Fibroblast of the aortic adventitia (primary cell): ENCODE data around the gene KYNU. TPM values are rescaled to one million over a fixed set of nuclear protein-coding genes. Genes with fewer than 3 reads are reported as not detected.

ENCODE experiments used
- DNase-seq: peaks from one replicate; pipeline ENCODE4 v3.0.0-alpha.2; 2010; ENCODE audit warnings: low read depth
- H3K4me3 ChIP-seq: 2 replicates; pipeline ENCODE4 v1.5.1; 2011; ENCODE audit warnings: low read depth, mild to moderate bottlenecking, control low read depth, low read length, moderate library complexity
- CTCF ChIP-seq: IDR thresholded peaks from 2 replicates; pipeline ENCODE4 v1.5.1; 2011; ENCODE audit warnings: mild to moderate bottlenecking, low read length, control low read depth, inconsistent platforms; ENCODE audit not compliant: insufficient read depth
- total RNA-seq: library from RNA; depleted of rRNA; stranded (reverse); fragments of >200 nt; gene quantifications from 2 replicates; pipeline ENCODE4 v1.2.3, GENCODE V29; 2012; ENCODE audit warnings: low replicate concordance

The KYNU gene
- total RNA-seq, 1 donor, result 1.3 TPM

- no peak overlapping the region for H3K4me3 ChIP-seq
- DNase-seq, result no peak
- TF ChIP-seq CTCF, result no peak
Measured at GRCh38 chr2:142933916-142934315, 56.5 kb downstream of the KYNU start.

- DNase-seq, result no peak
- TF ChIP-seq CTCF, result no peak
Measured at GRCh38 chr2:142935563-142936089, 58.2 kb downstream of the KYNU start.

GRCh38 chr2:142936629-142937028 lies 59.2 kb downstream of the KYNU start:
- TF ChIP-seq CTCF, result no peak
- no peak overlapping the region for H3K4me3 ChIP-seq
- DNase-seq, result no peak

More at GRCh38 chr2:142935563-142936089, 58.2 kb downstream of the KYNU start:
- no peak overlapping the region for H3K4me3 ChIP-seq

- TF ChIP-seq CTCF, result no peak
- H3K4me3 ChIP-seq, result no peak overlapping the region
- DNase-seq, result no peak
Measured at GRCh38 chr2:142937347-142937746, 59.9 kb downstream of the KYNU start.

- no peak for TF ChIP-seq CTCF
- no peak overlapping the region for H3K4me3 ChIP-seq
- DNase-seq, result no peak
Measured at GRCh38 chr2:142938240-142938639, 60.8 kb downstream of the KYNU start.

- DNase-seq, result no peak
- no peak overlapping the region for H3K4me3 ChIP-seq
- TF ChIP-seq CTCF, result no peak
Measured at GRCh38 chr2:142940606-142941223, 63.3 kb downstream of the KYNU start.

GRCh38 chr2:142942690-142943089 lies 65.2 kb downstream of the KYNU start:
- H3K4me3 ChIP-seq, result no peak overlapping the region
- no peak for DNase-seq
- no peak for TF ChIP-seq CTCF
